GM19240 (cell line): ENCODE measurements around the gene PLXNA2.

Experiments
- DNase-seq: peaks from one replicate; pipeline ENCODE4 v3.0.0; 2011; ENCODE audit warnings: low spot score; ENCODE audit not compliant: insufficient read length

PLXNA2 gene, protein sequence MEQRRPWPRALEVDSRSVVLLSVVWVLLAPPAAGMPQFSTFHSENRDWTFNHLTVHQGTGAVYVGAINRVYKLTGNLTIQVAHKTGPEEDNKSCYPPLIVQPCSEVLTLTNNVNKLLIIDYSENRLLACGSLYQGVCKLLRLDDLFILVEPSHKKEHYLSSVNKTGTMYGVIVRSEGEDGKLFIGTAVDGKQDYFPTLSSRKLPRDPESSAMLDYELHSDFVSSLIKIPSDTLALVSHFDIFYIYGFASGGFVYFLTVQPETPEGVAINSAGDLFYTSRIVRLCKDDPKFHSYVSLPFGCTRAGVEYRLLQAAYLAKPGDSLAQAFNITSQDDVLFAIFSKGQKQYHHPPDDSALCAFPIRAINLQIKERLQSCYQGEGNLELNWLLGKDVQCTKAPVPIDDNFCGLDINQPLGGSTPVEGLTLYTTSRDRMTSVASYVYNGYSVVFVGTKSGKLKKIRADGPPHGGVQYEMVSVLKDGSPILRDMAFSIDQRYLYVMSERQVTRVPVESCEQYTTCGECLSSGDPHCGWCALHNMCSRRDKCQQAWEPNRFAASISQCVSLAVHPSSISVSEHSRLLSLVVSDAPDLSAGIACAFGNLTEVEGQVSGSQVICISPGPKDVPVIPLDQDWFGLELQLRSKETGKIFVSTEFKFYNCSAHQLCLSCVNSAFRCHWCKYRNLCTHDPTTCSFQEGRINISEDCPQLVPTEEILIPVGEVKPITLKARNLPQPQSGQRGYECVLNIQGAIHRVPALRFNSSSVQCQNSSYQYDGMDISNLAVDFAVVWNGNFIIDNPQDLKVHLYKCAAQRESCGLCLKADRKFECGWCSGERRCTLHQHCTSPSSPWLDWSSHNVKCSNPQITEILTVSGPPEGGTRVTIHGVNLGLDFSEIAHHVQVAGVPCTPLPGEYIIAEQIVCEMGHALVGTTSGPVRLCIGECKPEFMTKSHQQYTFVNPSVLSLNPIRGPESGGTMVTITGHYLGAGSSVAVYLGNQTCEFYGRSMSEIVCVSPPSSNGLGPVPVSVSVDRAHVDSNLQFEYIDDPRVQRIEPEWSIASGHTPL (N-terminal part only)

DNA sequence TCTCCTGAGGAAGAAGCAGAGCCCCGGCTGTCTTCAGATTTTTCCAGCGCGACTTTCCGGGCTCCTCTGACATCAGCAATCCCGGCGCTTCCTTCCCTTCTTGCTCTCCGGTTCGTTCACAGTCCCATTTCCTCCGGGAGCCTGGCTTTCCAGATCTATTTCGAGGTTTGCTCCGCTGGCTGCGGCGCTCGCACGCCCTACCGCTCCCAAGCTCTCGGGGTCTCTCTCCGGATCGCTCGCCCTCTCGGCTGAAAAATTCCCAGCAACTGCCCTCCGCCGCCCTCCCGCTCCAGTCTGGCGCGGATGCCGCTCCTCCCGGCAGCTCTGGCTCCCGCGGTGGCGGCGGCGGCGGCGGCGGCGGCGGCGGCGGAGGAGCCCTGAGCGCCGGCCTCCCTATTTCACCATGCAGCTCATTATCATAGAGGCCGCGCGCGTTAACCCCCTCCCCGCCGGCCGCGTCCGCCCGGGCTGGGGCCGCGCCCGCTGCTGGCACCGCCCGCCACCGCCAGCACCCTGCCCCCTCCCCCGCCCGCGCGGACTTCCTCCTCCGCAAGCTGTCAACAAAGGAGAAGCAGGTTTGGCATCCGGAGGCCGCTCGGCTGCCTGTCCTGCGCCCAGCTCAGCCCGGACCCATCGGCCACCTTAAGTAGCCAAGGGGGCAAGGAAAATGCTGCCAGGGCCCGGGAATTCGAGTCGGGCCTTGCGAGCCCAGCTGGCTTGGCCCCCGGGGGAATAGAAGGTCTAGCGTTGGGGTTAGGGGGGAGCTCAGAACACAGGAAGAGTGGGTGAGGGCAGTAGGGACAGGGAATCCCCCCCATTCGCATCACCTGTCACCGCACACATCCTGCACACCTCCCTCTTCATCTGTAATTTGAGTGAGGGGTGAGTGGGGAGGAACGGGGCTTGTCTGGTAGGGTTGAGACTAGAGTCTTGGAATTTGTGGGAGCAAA is at the start of gene PLXNA2:
TSS of gene PLXNA2 (minus strand) at position 418 of the 950 bp plus-strand sequence. CDS start 26,462 bp downstream, outside the sequence.
- no peak for DNase-seq

DNA sequence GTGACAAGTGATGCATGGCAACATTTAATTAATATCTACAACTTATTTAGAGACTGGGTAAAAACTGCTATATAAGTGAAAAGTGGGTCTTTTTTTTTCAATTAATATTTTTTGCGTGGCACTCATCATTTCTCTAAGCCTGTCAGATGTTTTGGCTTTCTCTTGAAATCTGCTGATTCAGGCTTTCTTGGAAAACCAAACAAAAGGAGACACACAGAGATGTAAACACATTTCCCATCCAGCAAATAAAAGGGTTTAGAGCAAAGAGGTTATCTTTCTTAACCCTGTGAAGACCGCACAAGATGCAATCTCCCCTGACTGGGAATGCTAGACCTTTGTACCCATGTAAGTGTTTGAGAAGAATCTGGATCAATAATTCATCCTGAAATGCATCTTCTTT is 48.7 kb upstream of the PLXNA2 start:
- no peak for DNase-seq

DNA sequence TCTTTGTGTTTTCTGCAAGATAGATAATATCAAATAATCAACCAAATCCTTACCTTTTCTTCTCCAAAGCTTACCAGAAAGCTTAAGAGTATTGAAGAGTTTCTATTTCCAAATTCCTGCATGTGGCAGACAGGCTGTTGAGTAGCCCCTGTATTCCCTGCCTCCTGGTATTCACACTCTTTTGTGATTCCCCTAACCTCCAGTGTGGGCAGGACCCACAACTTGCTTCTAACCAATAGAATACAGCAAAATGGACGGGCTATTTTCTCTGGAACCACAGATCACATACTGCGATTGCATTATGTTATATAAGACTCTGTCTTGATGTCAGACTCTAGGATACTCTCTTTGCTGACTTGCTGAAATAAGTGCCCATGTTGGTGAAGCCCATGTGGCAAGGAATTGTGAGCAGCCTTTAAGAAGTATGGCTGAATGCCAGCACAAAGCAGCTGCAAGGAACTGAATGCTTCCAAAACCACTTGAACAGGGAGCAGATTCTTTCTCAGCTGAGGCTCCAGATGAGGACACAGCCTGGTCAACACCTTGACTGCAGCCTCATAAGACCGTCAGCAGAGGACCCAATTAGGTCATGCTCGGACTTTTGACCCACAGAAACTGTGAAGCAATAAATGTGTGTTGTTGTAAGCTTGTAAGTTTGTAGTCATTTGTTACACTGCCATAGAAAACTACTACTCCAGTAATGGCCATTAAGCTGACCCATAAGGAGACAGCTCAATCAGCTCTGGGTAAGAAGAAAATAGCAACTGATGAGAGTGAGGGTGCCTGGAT is 47.9 kb upstream of the PLXNA2 start:
- DNase-seq: no peak

DNA sequence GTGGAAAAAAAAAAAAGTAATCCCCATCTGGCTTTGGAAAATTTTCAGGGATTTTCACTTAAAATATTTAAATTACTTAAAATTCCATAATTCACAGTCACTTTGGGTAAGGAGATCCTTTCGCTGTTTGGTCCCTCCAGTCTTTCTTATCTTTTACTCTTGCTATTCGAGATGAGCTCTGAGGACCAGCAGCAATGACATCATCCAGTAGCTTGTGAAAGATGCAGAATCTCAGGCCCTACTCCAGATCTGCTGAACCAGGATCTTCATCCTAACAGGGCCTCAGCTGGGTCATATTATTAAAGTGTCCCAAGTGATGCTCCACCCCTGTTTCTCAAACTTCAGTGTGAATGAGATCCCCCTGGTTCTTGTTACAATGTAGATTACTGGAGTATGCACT is 46.9 kb upstream of the PLXNA2 start:
- no peak for DNase-seq

DNA sequence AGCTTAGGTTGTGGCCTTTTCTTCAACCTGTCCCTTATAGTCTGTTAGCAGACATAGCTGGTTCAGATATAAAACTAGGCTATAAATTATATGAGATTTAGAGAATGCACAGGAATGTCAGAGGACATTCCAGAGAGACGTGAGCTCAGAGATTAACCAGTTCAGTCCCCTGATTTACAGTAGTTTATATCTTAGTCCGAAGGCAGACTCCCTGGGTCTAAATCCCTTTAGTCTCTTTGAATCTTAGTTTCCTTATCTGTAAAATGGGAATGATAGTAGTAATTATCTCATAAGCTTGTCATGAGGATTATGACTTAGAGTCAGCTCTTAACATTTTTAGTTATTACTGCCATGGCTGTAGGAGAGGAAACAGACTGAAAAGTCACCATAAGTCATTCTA is 45.5 kb upstream of the PLXNA2 start:
- DNase-seq: no peak

DNA sequence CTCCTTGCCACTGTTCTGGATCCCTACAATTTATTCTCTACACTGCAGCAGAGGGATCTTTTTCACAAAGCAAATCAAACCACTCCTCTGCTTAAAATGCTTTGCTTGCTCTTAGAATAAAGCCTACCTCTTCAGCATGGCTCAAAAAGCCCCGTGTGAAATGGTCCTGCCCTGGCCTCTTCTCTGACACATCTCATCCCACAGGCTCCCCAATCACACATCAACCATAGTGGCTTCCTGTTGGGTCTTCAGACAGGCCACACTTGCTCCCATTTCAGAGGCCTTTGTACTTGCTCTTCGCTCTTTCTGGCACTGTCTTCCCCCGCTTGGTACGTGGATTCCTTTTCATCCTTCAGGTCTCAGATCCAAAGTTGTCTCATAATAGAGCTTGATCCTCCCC is 44.3 kb upstream of the PLXNA2 start:
- no peak for DNase-seq

DNA sequence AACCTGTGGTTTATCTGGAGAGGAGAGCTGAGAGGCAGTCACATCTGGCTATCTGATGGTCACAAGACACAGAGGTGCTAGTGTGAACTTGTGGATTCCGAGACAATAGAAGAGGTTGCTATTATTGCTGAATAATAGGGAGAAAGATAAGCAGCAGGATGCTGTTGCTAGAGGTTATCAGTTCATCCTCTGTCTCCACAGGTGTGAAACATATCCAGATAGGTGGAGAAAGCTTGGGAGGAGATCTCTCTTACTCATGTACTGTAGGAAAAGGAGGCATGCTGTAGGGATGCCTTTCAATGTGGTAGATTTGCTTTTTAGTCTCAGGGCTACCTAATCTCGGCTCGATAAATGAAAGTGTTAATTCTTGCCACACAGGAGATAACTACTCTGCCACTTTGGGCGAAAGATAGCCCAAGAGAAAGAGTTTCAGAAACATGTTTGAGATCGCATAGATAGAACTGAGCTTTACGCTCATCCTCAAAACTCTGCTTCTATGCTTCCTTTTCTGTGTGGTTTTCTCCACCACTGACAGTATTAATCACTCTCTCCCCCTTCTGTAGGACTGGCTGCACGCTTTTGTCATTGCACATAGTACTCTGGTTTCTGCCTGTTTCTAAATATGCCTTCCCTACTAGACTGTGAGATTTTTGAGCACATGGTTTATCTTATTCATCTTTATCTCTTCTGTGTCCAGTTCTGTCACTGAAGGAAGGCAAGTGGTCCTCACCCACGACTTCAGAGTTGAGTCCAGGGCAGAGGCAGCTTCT is 36.7 kb upstream of the PLXNA2 start:
- DNase-seq: no peak

DNA sequence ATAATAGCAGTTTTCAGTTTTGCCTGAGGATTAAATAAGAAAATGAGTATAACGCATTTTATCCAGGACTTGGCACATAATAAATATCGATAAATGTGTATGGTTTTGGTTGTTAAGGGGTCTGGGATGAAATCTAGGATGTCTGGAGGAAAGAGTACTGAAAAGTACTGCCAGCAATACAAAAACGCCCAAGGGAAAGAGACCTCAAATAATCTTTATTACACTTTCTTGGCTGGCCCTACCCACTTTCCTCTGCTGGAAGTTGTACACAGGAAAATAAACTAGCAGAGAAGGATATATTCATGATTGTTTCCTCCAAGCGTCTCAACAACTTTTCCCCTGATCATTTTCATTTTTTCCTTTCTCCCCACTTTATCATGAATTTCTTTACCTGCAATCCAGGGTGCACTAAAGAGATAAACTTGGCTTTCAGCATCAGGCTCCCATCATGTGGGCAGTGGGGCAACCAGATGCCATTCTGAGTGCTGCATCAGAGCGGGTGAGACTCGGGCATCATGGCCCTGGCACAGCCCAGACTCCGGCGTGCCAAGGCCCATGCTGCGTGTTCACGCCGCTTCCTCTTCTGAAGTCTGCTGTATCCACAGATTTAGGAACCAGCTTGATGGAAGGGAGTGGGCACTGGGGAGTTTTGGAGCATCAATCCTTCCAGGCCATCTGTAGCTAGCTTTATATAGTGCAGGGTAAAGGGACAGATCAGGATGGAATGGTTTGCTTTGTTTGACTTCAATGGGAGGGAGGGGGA is 35.8 kb upstream of the PLXNA2 start:
- DNase-seq: no peak

DNA sequence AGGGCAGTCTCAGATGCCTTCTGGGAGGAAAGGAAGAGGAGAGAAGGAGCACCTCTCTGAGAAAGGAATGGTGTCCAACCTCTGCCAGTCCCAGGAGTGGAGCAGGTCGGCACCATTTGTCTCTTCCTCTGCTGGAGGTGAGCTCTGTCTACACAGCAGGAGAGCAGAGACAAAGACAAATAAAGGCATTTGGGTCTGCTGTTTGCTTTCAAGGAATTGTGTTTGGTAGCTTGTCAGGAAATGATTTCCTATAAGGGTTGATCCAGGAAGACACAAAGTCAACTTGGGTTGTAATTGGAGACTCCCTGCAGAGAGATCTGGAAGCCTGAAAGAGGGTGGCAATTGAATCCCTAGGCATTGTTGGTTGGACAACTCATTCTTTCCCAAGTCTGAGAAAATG is 34.5 kb upstream of the PLXNA2 start:
- DNase-seq: no peak

DNA sequence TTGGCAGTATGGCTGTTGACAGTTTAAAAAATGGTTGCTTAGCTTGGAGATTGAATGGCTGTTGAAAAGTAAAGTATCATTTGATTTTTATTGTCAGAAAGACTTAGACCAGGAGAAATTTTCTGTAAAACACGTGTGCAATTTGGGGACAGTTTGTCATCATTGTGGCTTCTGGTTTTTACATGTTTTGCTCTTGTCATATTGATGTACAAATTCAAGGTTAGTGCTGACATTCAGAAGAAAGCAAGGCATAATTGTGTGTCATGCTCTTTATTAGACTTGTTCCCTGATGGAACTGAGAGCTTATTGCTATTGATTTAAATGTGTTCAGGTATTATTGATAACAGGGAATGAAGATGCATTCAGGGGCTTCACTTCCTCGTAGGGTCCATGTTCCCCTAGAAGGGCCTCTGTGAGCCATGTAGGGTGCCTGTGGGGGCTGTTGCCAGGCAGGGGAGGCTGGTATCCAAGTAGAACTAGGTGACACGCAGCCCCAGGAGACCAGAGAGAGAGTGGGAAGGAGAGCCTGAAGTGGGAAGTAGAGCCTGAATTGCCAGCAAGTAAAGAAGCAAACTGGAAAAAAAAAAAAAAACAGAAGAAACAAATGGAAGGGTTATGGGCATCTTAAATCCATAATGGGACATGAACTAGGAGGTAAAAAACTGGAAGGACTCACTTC is 32.7 kb upstream of the PLXNA2 start:
- DNase-seq: no peak

DNA sequence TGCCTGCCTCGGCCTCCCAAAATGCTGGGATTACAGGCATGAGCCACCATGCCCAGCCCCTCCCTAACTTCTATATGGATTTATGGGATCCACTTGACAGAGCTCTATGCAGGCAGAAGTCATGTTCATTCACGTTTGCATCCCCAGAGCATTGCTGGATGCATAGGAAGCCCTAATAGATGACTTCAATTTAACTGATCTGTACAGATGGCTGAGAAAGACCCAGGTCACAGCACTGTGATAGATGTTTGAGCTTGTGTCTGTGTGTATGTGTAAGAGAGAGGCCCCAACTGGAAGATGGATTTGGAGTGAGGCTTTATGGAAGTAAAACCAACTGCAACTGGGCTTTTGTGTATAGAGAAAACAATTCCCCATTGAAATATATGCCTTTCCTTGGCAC is 30.9 kb upstream of the PLXNA2 start:
- no peak for DNase-seq

DNA sequence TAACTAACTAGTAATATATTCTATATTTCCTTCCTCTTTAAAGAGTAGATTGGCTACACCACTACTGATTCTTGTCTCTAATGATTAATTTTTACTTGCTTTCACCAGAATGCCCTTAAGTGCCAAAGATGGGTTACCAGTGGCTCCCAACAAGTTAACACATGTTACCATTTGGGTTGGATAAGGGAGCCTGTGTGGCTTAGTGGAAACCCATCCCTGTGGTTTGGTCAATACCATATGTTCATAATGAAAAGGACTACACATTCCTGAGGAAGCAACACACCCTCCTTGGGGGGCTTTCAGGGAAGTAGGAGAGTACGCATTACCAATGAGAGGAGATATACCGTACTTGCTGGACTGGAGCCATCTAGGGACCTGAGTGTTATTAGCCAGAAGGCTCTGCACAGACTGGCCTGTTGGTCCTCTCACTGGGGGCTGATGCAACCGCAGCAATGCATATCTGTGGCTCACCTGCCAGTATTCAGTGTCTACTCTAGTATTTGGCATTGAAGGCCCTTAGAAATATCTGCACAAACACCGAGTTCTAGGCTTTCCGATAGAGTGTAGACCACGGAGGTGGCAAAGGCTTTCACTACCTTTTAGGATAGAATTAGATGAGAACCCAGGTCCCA is 29.3 kb upstream of the PLXNA2 start:
- DNase-seq: no peak

DNA sequence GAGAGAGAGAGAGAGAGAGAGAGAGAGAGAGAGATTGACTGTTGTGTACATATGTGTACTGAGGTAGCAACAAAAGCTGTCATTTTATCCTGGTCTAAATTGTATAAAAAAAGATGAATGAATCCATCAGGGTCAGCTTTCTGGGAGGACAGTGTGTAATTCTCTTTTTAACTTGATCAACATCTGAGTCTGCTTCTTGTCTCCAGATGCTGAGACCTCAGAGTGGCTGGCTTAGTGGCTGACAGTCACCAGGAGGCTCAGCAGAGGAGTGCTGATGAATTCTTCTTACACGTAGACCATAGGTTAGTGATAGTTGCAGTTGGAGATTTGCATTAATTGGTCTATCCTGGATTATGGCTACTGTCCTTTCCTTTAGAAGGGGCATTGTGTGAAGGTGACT is 28.5 kb upstream of the PLXNA2 start:
- no peak for DNase-seq

DNA sequence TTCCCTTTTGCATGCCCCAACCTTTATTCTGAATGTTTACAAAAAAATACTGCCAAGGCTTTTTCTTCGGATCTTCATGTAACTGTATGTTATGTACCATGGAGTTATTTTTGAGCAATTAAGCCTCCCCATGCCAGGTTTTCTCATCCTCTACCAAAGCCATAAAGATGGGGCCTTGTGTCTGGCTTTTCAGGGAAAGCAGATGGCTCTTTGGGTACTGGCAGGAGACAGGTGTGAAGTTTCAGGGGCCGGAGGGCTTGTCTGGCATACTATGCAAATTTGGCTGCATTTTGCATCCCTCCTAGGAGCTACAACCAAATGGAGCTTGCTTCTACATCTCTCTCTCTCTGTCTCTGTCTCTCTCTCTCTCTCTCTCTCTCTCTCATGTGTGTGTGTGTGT is 28.1 kb upstream of the PLXNA2 start:
- no peak for DNase-seq

DNA sequence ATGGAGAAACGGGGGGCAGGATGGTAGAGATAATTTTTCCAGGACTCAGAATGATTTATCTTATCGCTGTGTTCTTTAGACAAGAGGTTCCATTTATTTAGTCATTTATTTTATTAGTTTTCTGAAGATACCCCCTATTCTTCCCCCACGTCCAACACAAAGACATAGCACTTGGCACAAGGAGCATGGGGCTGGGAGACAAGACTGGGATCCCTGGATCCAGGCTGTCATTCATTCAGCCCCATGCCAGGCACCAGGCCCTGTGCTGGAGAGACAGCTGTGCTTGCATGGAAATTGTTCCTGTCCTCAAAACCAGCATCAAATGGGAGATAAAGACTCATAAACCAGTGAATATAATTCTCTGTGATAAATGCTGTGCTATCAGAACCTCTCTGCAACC is 27.1 kb upstream of the PLXNA2 start:
- DNase-seq: no peak

DNA sequence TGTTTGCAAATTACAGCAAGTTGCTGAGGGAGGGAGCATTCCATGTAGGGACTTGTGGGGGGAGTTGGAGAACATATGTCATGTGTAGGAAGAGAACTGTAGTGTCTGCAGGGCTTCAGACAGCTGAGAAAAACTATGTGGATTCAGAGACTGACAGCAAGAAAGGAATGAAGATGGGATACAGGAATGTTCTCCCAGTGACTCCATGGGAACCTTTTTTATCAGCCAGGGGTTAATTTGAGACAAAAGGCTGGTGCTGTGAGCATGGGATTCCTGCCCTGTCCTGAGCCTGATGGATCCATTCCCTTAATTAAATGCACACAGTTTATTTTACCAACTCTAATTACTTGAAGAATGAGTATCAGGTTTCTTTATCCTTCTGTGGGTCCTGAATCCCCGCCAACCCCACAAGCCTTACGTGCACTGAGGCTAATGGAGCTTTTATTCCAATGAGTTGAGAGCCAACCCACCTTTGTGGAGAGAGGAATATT is 26.5 kb upstream of the PLXNA2 start:
- DNase-seq: no peak

DNA sequence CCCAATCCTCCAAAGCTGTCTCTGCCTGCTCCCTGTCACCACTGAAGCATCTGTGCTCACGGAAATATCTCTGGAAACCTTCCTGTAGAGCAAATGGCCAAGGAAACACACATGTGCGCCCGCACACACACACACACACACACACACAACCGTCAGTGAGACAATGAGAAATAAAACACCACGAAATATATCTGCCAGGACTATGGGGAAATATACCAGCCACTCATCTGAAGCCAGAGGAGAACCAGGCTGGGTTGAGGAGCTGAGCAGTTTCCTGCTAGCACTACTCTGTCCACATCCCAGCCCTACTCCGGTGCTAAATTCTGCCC is 25.1 kb upstream of the PLXNA2 start:
- DNase-seq: no peak
